NCI-H524 (cell line): Measurements from ENCODE around the gene MYCBPAP.
A peak's percentile ranks its signal among the peaks of the same experiment; 100 is the strongest.

Source experiments
- DNase-seq, 2 experiments: peaks; one replicate each; lab custom pipeline; 2025; lab: John Stamatoyannopoulos, UW

MYCBPAP gene

GRCh38 chr17:50507871-50508572, at the start of gene MYCBPAP:
Gene MYCBPAP, plus strand, starts transcription at chr17:50508439. Its CDS starts 236 bp downstream, at chr17:50508675.
- peak in 1 of 2 experiments; percentile 65 for DNase-seq

GRCh38 chr17:50458701-50459676, 49.2 kb upstream of the MYCBPAP start:
- no peak for DNase-seq

- peak; percentile 71 to 93 for DNase-seq
These were observed 48.5 kb upstream of the MYCBPAP start for GRCh38 chr17:50459756-50460155.

GRCh38 chr17:50460831-50461526, 47.3 kb upstream of the MYCBPAP start:
- no peak for DNase-seq

- no peak for DNase-seq
These were observed 46.6 kb upstream of the MYCBPAP start for GRCh38 chr17:50461550-50462132.

GRCh38 chr17:50462446-50462845, 45.8 kb upstream of the MYCBPAP start:
- no peak for DNase-seq

GRCh38 chr17:50464121-50464520, 44.1 kb upstream of the MYCBPAP start:
- no peak for DNase-seq

- DNase-seq: no peak
These were observed 43.5 kb upstream of the MYCBPAP start for GRCh38 chr17:50464736-50465135.

- no peak for DNase-seq
These were observed 43.1 kb upstream of the MYCBPAP start for GRCh38 chr17:50465171-50465570.

- no peak for DNase-seq
These were observed 42.6 kb upstream of the MYCBPAP start for GRCh38 chr17:50465635-50466034.

- no peak for DNase-seq
These were observed 41.7 kb upstream of the MYCBPAP start for GRCh38 chr17:50466371-50467113.

GRCh38 chr17:50467114-50467854, 41.0 kb upstream of the MYCBPAP start:
- no peak for DNase-seq

GRCh38 chr17:50467855-50468303, 40.4 kb upstream of the MYCBPAP start:
- no peak for DNase-seq

- DNase-seq: peak in 1 of 2 experiments; percentile 27
These were observed 39.7 kb upstream of the MYCBPAP start, which contains the start of gene CHAD for GRCh38 chr17:50468304-50469207. Gene CHAD, minus strand, starts transcription at chr17:50468880. Its CDS starts 67 bp downstream, at chr17:50468813.

GRCh38 chr17:50469208-50469605, 39.0 kb upstream of the MYCBPAP start:
- no peak for DNase-seq

- DNase-seq: no peak
These were observed 38.5 kb upstream of the MYCBPAP start for GRCh38 chr17:50469671-50470305.

- DNase-seq: no peak
These were observed 37.8 kb upstream of the MYCBPAP start for GRCh38 chr17:50470426-50470825.

- DNase-seq: no peak
These were observed 37.0 kb upstream of the MYCBPAP start for GRCh38 chr17:50471009-50471905.
